HEK293T (cell line): ENCODE data around the gene SHANK2.

ENCODE experiments used
- ARNT ChIP-seq: fragments of 450-650 bp; IDR thresholded peaks from 2 replicates; pipeline ENCODE4 v1.6.1; 2017; ENCODE audit warnings: mild to moderate bottlenecking
- CTBP1 ChIP-seq: fragments of 450-650 bp; IDR thresholded peaks from 2 replicates; pipeline ENCODE4 v1.6.1; 2016; ENCODE audit warnings: borderline replicate concordance
- ELF4 ChIP-seq: fragments of 450-650 bp; IDR thresholded peaks from 2 replicates; pipeline ENCODE4 v1.6.1; 2017; ENCODE audit warnings: antibody characterized with exemption
- FOXA1 ChIP-seq: fragments of 450-650 bp; IDR thresholded peaks from 2 replicates; pipeline ENCODE4 v1.6.1; 2016; ENCODE audit warnings: mild to moderate bottlenecking
- FOXK2 ChIP-seq: fragments of 450-650 bp; IDR thresholded peaks from 2 replicates; pipeline ENCODE4 v1.6.1; 2016; ENCODE audit warnings: mild to moderate bottlenecking
- FOXM1 ChIP-seq: fragments of 450-650 bp; IDR thresholded peaks from 2 replicates; pipeline ENCODE4 v1.6.1; 2017; ENCODE audit warnings: mild to moderate bottlenecking, borderline replicate concordance
- HDGF ChIP-seq: fragments of 450-650 bp; IDR thresholded peaks from 2 replicates; pipeline ENCODE4 v1.6.1; 2017; ENCODE audit warnings: antibody characterized with exemption, borderline replicate concordance
- L3MBTL2 ChIP-seq: fragments of 450-650 bp; conservative IDR thresholded peaks from 2 replicates; pipeline ENCODE4 v1.6.1; 2016; ENCODE audit warnings: mild to moderate bottlenecking
- NFRKB ChIP-seq: fragments of 450-650 bp; IDR thresholded peaks from 2 replicates; pipeline ENCODE4 v1.6.1; 2016; ENCODE audit warnings: mild to moderate bottlenecking, moderate library complexity
- PKNOX1 ChIP-seq: fragments of 450-650 bp; IDR thresholded peaks from 2 replicates; pipeline ENCODE4 v1.6.1; 2016
- SP1 ChIP-seq: fragments of 450-650 bp; IDR thresholded peaks from 2 replicates; pipeline ENCODE4 v1.6.1; 2017
- SUZ12 ChIP-seq: fragments of 450-650 bp; IDR thresholded peaks from 2 replicates; pipeline ENCODE4 v1.6.1; 2016; ENCODE audit warnings: mild to moderate bottlenecking
- TARDBP ChIP-seq: fragments of 450-650 bp; IDR thresholded peaks from 2 replicates; pipeline ENCODE4 v1.6.1; 2016
- ZNF384 ChIP-seq: fragments of 450-650 bp; IDR thresholded peaks from 2 replicates; pipeline ENCODE4 v1.6.1; 2016

GRCh38 chr11:71249301-71249700, 3.1 kb downstream of the SHANK2 start:
- TF ChIP-seq SP1 = no peak
- TF ChIP-seq HDGF = no peak
- no peak for TF ChIP-seq PKNOX1
- TF ChIP-seq NFRKB = no peak
- TF ChIP-seq ZNF384 = no peak
- TF ChIP-seq ELF4 = no peak
- TF ChIP-seq ARNT = no peak
- no peak for TF ChIP-seq FOXA1
- no peak for TF ChIP-seq SUZ12
- TF ChIP-seq L3MBTL2 = no peak
- no peak for TF ChIP-seq FOXM1
- TF ChIP-seq TARDBP = no peak
- no peak for TF ChIP-seq CTBP1
- TF ChIP-seq FOXK2 = no peak
